GM12878 (cell line): ENCODE results near the gene BZW2. TPM values are rescaled to one million over a fixed set of nuclear protein-coding genes. Genes with fewer than 3 reads are reported as not detected.

ENCODE experiments used
- ATAC-seq: fragments of 200-7000 bp; cut with Tn5 transposase; 3 replicates; pipeline ENCODE4 v1.9.1; 2020; ENCODE audit warnings: mild to moderate bottlenecking, moderate library complexity
- BruUV-seq: library from RNA; stranded (reverse); fragments of 400-500 nt; replicated peaks from 2 replicates; lab custom pipeline; 2021; lab: Mats Ljungman, UMichigan
- CTCF ChIA-PET: fragments of 300-600 bp; sonication (Branson Sonifier 250); formaldehyde crosslinking; extraction: SDS; loops from one replicate; lab custom pipeline; 2021; ENCODE audit warnings: inconsistent platforms; lab: Yijun Ruan, JAX
- POLR2A ChIA-PET: fragments of 350-600 bp; formaldehyde crosslinking; extraction: SDS; loops from one replicate; lab custom pipeline; 2021; ENCODE audit warnings: inconsistent platforms; lab: Charles Lee
- RAD21 ChIA-PET: fragments of 300-600 bp; sonication (Branson Sonifier 250); formaldehyde crosslinking; loops from one replicate; lab custom pipeline; 2023; ENCODE audit warnings: antibody characterized with exemption; ENCODE audit not compliant: unreplicated experiment; lab: Charles Lee
- SMC1A ChIA-PET: fragments of 300-600 bp; sonication (Branson Sonifier 250); formaldehyde crosslinking; loops from one replicate; lab custom pipeline; 2023; ENCODE audit not compliant: unreplicated experiment, uncharacterized antibody; lab: Charles Lee
- DNase-seq: peaks from one replicate; pipeline ENCODE4 v3.0.0-alpha.2; 2011; ENCODE audit warnings: low read depth, low spot score
- FAIRE-seq: peaks from 3 replicates; lab custom pipeline; 2011; peaks lifted over from hg19 to GRCh38; lab: Jason Lieb, UNC
- H2AFZ ChIP-seq: 2 replicates; pipeline ENCODE4 v1.6.0; 2011; ENCODE audit warnings: low read depth, low read length, control low read depth; ENCODE audit not compliant: control insufficient read depth
- H3K27ac ChIP-seq: 2 replicates; pipeline ENCODE4 v1.5.1; 2011; ENCODE audit warnings: control low read depth; ENCODE audit not compliant: control insufficient read depth, insufficient read depth
- H3K27me3 ChIP-seq, 2 experiments: replicated peaks in 1 of 2; 2 replicates each; pipeline versions ENCODE4 v1.6.0 to v1.6.1; 2011; ENCODE audit warnings: low read length in 1 of 2; ENCODE audit not compliant: control insufficient read depth in 2 of 2, insufficient read depth in 2 of 2
- H3K36me3 ChIP-seq, 2 experiments: 2 replicates each; pipeline ENCODE4 v1.5.1; 2011; ENCODE audit warnings: low read length in 1 of 2; ENCODE audit not compliant: control insufficient read depth in 2 of 2, insufficient read depth in 2 of 2
- H3K4me1 ChIP-seq: 2 replicates; pipeline ENCODE4 v1.6.1; 2011; ENCODE audit warnings: mild to moderate bottlenecking, low read length, moderate library complexity, mixed read lengths; ENCODE audit not compliant: control insufficient read depth, insufficient read depth
- H3K4me2 ChIP-seq: 2 replicates; pipeline ENCODE4 v1.6.0; 2011; ENCODE audit warnings: control low read depth; ENCODE audit not compliant: control insufficient read depth, insufficient read depth
- H3K4me3 ChIP-seq: fragments of 200-600 bp; sonication (generic); 2 replicates; pipeline ENCODE4 v1.5.1; 2016
- H3K79me2 ChIP-seq: 2 replicates; pipeline ENCODE4 v1.6.0; 2011; ENCODE audit warnings: low read length; ENCODE audit not compliant: control insufficient read depth, insufficient read depth
- H3K9ac ChIP-seq: 2 replicates; pipeline ENCODE4 v1.8.0; 2011; ENCODE audit warnings: low read length, control low read depth, mixed read lengths; ENCODE audit not compliant: control insufficient read depth, insufficient read depth
- H3K9me3 ChIP-seq: replicated peaks from 3 replicates; pipeline ENCODE4 v1.5.1; 2011; ENCODE audit warnings: mild to moderate bottlenecking, low read length; ENCODE audit not compliant: control insufficient read depth, insufficient read depth
- H4K20me1 ChIP-seq: 2 replicates; pipeline ENCODE4 v1.6.0; 2011; ENCODE audit not compliant: control insufficient read depth, insufficient read depth
- CEBPB ChIP-seq, 2 experiments: fragments of 150-350 bp in 1 of 2; IDR thresholded peaks; 2 replicates each; pipeline ENCODE4 v1.6.1; 2012 to 2014; ENCODE audit warnings: low read depth in 2 of 2, low read length in 2 of 2, borderline replicate concordance in 1 of 2, inconsistent platforms in 1 of 2
- FOXK2 ChIP-seq: fragments of 450-650 bp; IDR thresholded peaks from 2 replicates; pipeline ENCODE4 v1.6.1; 2017; ENCODE audit warnings: mild to moderate bottlenecking, moderate library complexity
- GATAD2B ChIP-seq: fragments of 450-650 bp; conservative IDR thresholded peaks from 2 replicates; pipeline ENCODE4 v1.6.1; 2017; ENCODE audit warnings: low read depth, mild to moderate bottlenecking, moderate library complexity
- MYB ChIP-seq: fragments of 150-350 bp; IDR thresholded peaks from 2 replicates; pipeline ENCODE4 v1.6.1; 2014; ENCODE audit warnings: mild to moderate bottlenecking, low read depth, low read length, borderline replicate concordance
- NR2F1 ChIP-seq: fragments of 450-650 bp; conservative IDR thresholded peaks from 2 replicates; pipeline ENCODE4 v1.6.1; 2017; ENCODE audit warnings: mild to moderate bottlenecking
- SMARCA5 ChIP-seq: fragments of 450-650 bp; IDR thresholded peaks from 2 replicates; pipeline ENCODE4 v1.6.1; 2017; ENCODE audit warnings: mild to moderate bottlenecking
- SMC3 ChIP-seq: IDR thresholded peaks from 2 replicates; pipeline ENCODE4 v1.6.1; 2011; ENCODE audit warnings: low read length, improper control_type of control experiment, borderline replicate concordance
- TCF3 ChIP-seq: IDR thresholded peaks from 2 replicates; pipeline ENCODE4 v1.6.1; 2012; ENCODE audit warnings: low read depth, mild to moderate bottlenecking, low read length, borderline replicate concordance; ENCODE audit not compliant: insufficient read depth
- YY1 ChIP-seq: IDR thresholded peaks from 2 replicates; pipeline ENCODE4 v1.6.1; 2011; ENCODE audit warnings: low read depth, mild to moderate bottlenecking, low read length
- ZNF217 ChIP-seq: fragments of 450-650 bp; IDR thresholded peaks from 2 replicates; pipeline ENCODE4 v1.6.1; 2017; ENCODE audit warnings: antibody characterized with exemption, mild to moderate bottlenecking
- WGBS: methylation state at CpG from one replicate; pipeline ENCODE4 v1.1.6; 2016; ENCODE audit warnings: low lambda C conversion rate; ENCODE audit not compliant: insufficient replicate concordance, insufficient coverage; ENCODE audit errors: missing lambda C conversion rate; 5-methylcytosine and 5-hydroxymethylcytosine counted together
- in situ Hi-C: fragments of 300-500 bp; cut with MboI; formaldehyde crosslinking; loops from 9 replicates; pipeline ENCODE4 v1.14.3; 2018; ENCODE audit warnings: mixed read lengths
- intact Hi-C: fragments of 100-400 bp; cut with micrococcal nuclease; formaldehyde crosslinking; loops from one replicate; pipeline ENCODE4 v1.14.2; 2022; ENCODE audit not compliant: unreplicated experiment
- polyA plus RNA-seq, 11 experiments: library from polyadenylated mRNA; depleted of rRNA in 4 of 11; unstranded in 6 of 11; stranded (reverse) in 5 of 11; fragments of >200 nt; fragmentation: Nextera tagmentation in 4 of 11; fragmentation: Illumina TruSeq in 1 of 11; extraction: Ambion mirVana in 4 of 11; extraction: Trizol in 1 of 11; gene quantifications; 1 replicate in 1 of 11; 2 replicates in 10 of 11; pipeline versions ENCODE4 v1.2.1 to v1.2.3, GENCODE V29; 2011 to 2016; ENCODE audit warnings: inconsistent platforms in 2 of 11, missing spikeins in 2 of 11, low read depth in 1 of 11
- total RNA-seq, 4 experiments: library from RNA; depleted of rRNA in 3 of 4; stranded (reverse); fragments of >200 nt in 3 of 4; fragmentation: Illumina TruSeq in 1 of 4; extraction: Trizol in 1 of 4; gene quantifications; 2 replicates each; pipeline versions ENCODE4 v1.2.1 to v1.2.3, GENCODE V29; 2013 to 2021
- TF ChIP-seq, protein P1 (sequence below): fragments of 450-650 bp; formaldehyde crosslinking; IDR thresholded peaks from 2 replicates; pipeline ENCODE4 v1.4.0; 2020; ENCODE audit warnings: mild to moderate bottlenecking, moderate library complexity
- TF ChIP-seq, protein P2 (sequence below): IDR thresholded peaks from 2 replicates; pipeline ENCODE4 v1.6.1; 2012; ENCODE audit warnings: low read depth, low read length, improper control_type of control experiment
- TF ChIP-seq, protein P3 (sequence below): fragments of 450-650 bp; IDR thresholded peaks from 2 replicates; pipeline ENCODE4 v1.6.1; 2016; ENCODE audit warnings: mild to moderate bottlenecking
- TF ChIP-seq, protein P4 (sequence below): fragments of 450-650 bp; IDR thresholded peaks from 2 replicates; pipeline ENCODE4 v1.6.1; 2017; ENCODE audit warnings: antibody characterized with exemption, mild to moderate bottlenecking, moderate library complexity

BZW2 gene
- total and polyA plus RNA-seq, 10 of the 15 experiments (the other 5 are each of a cell fraction or from before 2014, with no cell fraction given) = 1.3 to 6.8 (median 3.1) TPM

DNA sequence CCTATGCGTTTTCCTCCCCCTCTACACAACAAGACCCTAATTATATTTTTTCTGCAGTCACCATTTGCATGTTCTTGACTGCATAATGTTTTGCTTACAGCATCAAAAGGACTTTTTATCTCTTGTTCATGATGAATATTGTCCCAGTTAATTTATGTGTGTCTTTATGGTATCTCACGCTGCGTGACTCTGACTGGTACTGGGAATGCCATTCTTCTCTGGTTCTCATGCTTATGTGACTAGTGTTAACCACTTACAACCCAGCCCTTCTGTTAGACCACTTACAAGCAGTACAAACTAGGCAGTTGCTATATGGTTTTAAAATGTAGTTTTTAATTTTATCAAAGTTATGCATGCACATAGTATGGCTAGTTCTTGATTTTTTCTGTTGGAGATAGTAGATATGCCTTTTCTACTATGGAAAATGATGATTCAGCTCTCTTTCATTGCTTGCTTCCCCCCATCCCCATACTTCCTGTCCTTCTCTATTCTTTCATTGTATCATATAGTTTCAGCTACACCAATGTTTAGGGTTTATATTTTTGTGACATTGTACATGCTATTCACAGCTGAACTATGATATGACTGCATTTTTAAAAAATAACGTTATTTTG, 24.9 kb downstream of the BZW2 start (continued):
- TF ChIP-seq, protein P1, sequence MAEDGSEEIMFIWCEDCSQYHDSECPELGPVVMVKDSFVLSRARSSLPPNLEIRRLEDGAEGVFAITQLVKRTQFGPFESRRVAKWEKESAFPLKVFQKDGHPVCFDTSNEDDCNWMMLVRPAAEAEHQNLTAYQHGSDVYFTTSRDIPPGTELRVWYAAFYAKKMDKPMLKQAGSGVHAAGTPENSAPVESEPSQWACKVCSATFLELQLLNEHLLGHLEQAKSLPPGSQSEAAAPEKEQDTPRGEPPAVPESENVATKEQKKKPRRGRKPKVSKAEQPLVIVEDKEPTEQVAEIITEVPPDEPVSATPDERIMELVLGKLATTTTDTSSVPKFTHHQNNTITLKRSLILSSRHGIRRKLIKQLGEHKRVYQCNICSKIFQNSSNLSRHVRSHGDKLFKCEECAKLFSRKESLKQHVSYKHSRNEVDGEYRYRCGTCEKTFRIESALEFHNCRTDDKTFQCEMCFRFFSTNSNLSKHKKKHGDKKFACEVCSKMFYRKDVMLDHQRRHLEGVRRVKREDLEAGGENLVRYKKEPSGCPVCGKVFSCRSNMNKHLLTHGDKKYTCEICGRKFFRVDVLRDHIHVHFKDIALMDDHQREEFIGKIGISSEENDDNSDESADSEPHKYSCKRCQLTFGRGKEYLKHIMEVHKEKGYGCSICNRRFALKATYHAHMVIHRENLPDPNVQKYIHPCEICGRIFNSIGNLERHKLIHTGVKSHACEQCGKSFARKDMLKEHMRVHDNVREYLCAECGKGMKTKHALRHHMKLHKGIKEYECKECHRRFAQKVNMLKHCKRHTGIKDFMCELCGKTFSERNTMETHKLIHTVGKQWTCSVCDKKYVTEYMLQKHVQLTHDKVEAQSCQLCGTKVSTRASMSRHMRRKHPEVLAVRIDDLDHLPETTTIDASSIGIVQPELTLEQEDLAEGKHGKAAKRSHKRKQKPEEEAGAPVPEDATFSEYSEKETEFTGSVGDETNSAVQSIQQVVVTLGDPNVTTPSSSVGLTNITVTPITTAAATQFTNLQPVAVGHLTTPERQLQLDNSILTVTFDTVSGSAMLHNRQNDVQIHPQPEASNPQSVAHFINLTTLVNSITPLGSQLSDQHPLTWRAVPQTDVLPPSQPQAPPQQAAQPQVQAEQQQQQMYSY = no peak
- TF ChIP-seq GATAD2B = no peak
- TF ChIP-seq, all 136 proteins: peak for 0

DNA sequence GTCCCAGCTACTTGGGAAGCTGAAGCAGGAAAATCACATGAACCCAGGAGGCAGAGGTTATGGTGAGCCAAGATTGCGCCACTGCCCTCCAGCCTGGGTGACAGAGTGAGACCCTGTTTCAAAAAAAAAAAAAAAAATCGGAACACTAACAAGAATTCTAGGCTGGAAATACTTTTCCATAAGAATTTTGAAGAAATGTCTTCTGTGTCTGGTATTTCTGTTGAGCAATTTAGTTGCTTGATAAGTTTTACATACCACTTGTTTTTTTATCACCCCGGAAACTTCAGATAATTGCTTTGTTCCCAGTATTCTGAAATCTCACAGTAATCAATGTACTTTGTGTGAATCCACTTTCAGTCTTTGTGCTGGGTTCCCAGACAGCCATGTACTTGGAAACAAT, 25.8 kb downstream of the BZW2 start:
- H3K4me2 ChIP-seq = no peak overlapping the region
- intact Hi-C loops = no loop called here
- in situ Hi-C loops = no loop called here
- H3K27ac ChIP-seq = no peak overlapping the region
- no peak for FAIRE-seq
- SMC1A ChIA-PET = no interaction called here
- CTCF ChIA-PET = no interaction called here
- H2AFZ ChIP-seq = no peak overlapping the region
- no peaks in the 10 kb centered on the region for H3K79me2 ChIP-seq
- H3K9me3 ChIP-seq = no peaks in the 10 kb centered on the region; the same call in 2 of the 3 replicates
- no peak overlapping the region for H3K4me3 ChIP-seq
- POLR2A ChIA-PET = no interaction called here
- H4K20me1 ChIP-seq = no peaks in the 10 kb centered on the region
- H3K36me3 ChIP-seq = no peaks in the 10 kb centered on the region
- H3K4me1 ChIP-seq = no peaks in the 10 kb centered on the region
- H3K9ac ChIP-seq = no peak overlapping the region
- no peak for ATAC-seq
- no peak for DNase-seq
- no TSS peak for BruUV-seq
- RAD21 ChIA-PET = no interaction called here
- H3K27me3 ChIP-seq = no peaks in the 10 kb centered on the region
- 59% methylated on average over 3 of the region's 3 CpGs for WGBS
- TF ChIP-seq FOXK2 = no peak
- TF ChIP-seq, protein P2, sequence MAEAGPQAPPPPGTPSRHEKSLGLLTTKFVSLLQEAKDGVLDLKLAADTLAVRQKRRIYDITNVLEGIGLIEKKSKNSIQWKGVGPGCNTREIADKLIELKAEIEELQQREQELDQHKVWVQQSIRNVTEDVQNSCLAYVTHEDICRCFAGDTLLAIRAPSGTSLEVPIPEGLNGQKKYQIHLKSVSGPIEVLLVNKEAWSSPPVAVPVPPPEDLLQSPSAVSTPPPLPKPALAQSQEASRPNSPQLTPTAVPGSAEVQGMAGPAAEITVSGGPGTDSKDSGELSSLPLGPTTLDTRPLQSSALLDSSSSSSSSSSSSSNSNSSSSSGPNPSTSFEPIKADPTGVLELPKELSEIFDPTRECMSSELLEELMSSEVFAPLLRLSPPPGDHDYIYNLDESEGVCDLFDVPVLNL = no peak
- TF ChIP-seq CEBPB (IDR thresholded peaks at IDR 0.05; ENCODE audit: borderline replicate concordance in 1 of 2, low read depth in 2 of 2, low read length in 2 of 2) = no peak
- TF ChIP-seq MYB = no peak
- TF ChIP-seq TCF3 = no peak
- no peak for TF ChIP-seq NR2F1
- no peak for TF ChIP-seq SMARCA5
- no peak for TF ChIP-seq ZNF217
- TF ChIP-seq GATAD2B = no peak
- TF ChIP-seq, protein P3, sequence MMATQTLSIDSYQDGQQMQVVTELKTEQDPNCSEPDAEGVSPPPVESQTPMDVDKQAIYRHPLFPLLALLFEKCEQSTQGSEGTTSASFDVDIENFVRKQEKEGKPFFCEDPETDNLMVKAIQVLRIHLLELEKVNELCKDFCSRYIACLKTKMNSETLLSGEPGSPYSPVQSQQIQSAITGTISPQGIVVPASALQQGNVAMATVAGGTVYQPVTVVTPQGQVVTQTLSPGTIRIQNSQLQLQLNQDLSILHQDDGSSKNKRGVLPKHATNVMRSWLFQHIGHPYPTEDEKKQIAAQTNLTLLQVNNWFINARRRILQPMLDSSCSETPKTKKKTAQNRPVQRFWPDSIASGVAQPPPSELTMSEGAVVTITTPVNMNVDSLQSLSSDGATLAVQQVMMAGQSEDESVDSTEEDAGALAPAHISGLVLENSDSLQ = no peak
- TF ChIP-seq, protein P4, sequence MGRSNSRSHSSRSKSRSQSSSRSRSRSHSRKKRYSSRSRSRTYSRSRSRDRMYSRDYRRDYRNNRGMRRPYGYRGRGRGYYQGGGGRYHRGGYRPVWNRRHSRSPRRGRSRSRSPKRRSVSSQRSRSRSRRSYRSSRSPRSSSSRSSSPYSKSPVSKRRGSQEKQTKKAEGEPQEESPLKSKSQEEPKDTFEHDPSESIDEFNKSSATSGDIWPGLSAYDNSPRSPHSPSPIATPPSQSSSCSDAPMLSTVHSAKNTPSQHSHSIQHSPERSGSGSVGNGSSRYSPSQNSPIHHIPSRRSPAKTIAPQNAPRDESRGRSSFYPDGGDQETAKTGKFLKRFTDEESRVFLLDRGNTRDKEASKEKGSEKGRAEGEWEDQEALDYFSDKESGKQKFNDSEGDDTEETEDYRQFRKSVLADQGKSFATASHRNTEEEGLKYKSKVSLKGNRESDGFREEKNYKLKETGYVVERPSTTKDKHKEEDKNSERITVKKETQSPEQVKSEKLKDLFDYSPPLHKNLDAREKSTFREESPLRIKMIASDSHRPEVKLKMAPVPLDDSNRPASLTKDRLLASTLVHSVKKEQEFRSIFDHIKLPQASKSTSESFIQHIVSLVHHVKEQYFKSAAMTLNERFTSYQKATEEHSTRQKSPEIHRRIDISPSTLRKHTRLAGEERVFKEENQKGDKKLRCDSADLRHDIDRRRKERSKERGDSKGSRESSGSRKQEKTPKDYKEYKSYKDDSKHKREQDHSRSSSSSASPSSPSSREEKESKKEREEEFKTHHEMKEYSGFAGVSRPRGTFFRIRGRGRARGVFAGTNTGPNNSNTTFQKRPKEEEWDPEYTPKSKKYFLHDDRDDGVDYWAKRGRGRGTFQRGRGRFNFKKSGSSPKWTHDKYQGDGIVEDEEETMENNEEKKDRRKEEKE = no peak
- no peak for TF ChIP-seq YY1
- no peak for TF ChIP-seq SMC3
